Peyer's patch (tissue), 4 donors: ENCODE measurements around the gene EIF3L.

Source experiments
- CTCF ChIP-seq, 6 experiments: fragments of 450-650 bp in 4 of 6; fragments of 200-600 bp in 2 of 6; sonication (generic) in 1 of 6; IDR thresholded peaks; one replicate each; pipeline ENCODE4 v1.5.1; 2017 to 2019; ENCODE audit warnings: antibody characterized with exemption in 6 of 6, mild to moderate bottlenecking in 3 of 6, moderate library complexity in 1 of 6
- POLR2A ChIP-seq, 2 donors: fragments of 450-650 bp; IDR thresholded peaks; one replicate each; pipeline ENCODE4 v1.5.1; 2017; ENCODE audit warnings: antibody characterized with exemption in 2 of 2, mild to moderate bottlenecking in 2 of 2, moderate library complexity in 2 of 2

- TF ChIP-seq CTCF (IDR thresholded peaks at IDR 0.05) (no peak), POLR2A (IDR thresholded peaks at IDR 0.05) (no peak)
Observed at GRCh38 chr22:37831472-37831871, 17.7 kb upstream of the EIF3L start.
